HG03095 (cell line): Measurements from ENCODE around the gene DNASE1.

Experiments
- ATAC-seq: cut with Tn5 transposase; IDR thresholded peaks from one replicate; pipeline ENCODE4 v1.9.1; 2021; ENCODE audit warnings: moderate library complexity; ENCODE audit not compliant: unreplicated experiment

Gene DNASE1

DNA sequence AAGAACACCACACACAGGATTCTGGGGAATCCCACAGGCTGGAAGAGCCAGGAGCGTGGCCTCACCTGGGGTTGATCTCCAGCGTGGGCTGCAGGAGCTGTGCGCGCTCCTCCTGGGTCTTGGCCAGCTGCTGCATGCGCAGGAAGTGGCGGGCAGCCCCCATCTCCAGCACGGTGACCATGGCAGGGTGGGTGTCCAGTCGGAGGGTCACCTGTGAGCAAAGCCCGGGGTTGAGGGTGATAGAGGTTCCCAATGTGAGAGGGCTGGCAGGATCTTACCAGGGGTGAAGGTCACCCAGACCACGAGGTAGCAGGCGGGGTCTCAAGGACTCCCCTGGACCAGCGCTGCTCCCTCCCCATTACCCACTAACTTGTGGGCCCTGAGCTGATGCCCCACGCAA, 7.4 kb downstream of the DNASE1 start:
- no peak for ATAC-seq

DNA sequence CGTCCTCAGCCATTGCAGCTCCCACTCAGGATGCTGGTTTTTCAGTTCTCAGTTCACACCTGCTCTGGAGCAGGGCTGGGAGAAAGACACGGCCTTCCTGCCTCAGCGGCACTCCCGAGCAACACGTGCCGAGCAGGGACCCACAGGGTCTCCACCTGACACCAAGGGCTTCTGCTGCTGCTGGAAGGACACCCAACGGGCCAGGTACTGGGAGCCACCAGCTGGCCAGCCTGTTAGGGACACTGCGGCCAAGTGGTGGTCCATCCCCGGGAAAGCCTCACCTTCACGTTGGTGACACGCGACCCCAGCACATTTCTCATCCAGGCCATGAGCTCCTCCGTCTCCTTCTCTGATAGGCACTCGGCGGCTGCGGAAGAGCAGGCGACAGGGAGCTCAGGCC, 8.1 kb downstream of the DNASE1 start:
- no peak for ATAC-seq

DNA sequence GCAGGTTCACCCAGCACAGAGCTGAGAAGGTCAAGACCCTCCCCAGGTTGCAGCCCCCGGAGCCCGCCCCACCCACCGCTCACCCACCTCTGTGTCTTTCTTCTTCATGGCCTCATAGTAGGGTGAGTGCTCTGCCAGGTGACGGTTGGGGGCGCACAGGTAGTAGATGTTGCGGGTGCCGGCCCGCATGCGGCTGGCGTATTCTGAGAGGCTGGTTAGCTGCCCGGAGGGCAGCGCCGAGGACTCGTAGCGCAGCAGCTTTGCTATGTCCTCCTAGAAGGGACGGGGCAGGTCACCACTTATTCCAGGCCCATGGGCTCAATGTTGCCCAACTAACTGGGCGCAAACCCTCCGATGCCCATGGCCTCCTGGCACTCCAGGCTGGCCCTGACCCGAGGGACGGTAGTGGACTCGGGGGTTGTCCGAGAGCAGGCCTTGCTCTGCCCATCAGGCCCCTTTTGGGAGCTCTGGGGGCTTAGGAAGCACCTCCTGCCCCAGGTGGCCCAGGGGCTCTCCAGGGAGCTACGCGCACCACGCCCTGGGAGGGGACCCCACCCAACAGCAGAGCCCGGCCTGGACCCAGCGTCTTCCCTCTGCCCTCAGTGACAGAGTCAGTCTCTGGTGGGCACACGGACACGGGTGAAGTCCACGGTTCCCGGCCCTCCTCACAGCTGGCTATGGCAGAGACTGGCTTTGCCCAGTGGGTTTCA, 9.9 kb downstream of the DNASE1 start:
- ATAC-seq = no peak

DNA sequence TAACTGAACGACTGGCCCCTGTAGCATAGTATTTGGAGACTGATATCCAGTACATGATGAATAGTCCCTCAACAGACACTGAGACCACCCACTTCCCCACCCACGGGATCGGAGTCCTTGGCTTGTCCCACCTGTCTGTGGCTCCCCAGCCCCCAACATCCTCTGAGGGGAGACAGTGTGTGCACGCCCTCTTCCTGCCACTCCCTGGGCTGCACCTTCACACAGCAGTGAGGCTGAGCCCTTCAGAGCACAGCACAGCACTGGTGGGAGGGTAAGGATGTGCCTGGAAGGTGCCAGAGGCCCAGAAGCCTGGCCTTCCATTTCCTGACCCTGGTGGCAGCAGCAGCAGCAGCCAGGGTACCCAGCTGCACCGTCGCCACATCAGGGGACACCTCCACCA, 11.0 kb downstream of the DNASE1 start:
- ATAC-seq = no peak

DNA sequence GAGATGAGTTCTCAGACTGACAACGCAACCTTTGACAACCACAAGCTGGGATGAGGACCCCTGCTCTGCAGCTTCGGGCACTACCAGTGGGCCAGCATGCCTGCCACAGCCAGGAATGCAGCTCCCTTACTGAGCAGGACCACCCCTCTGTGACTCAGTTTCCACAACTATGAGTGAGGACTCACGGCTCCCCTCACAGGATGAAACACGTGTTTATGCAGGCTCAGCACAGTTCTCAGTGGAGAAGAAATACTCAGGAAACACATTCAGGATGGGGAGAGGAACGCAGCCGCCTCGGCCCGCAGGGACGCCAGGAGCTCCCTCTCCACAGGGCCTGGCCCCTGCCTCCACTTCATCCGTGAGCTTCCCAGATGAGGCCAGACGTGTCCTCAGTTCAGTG, 14.1 kb downstream of the DNASE1 start:
- ATAC-seq = no peak

DNA sequence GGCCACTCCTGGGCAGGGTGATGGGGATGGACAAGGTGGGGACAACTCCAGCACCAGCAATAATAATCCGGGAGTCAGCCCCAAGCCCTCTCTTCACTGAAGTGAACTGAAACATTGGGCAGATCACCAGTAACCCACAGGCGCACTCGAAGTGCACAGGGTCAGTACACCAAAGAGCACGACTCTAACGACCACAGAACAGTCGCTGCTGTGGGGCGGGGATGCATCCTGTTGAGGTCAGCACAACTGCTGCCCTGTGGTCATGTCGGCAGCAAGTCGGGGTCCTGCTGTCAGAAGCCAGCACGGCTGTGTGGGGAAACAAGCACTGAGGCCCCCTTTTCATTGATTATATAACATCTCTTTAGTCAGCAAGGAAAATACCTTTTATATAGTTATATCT, 14.6 kb downstream of the DNASE1 start:
- no peak for ATAC-seq

DNA sequence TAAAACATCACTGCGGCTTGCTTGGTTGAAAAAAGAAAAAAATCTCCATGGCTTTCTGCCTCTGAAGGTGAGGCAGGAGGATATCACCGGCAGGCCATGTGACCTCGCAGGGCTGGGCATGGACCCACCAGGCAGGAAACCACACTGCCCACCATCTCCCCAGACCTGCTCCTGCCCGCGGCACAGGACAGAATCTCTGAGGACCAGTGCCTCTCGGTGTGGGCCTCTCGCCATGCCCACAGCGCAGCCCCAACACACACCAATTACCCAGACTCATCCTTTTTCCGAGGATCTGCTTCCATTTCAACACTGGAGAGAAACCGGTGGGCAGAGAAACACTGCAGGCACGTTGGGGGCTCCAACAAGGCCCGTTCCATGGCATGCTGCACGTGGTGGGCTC, 16.2 kb downstream of the DNASE1 start:
- ATAC-seq = no peak

DNA sequence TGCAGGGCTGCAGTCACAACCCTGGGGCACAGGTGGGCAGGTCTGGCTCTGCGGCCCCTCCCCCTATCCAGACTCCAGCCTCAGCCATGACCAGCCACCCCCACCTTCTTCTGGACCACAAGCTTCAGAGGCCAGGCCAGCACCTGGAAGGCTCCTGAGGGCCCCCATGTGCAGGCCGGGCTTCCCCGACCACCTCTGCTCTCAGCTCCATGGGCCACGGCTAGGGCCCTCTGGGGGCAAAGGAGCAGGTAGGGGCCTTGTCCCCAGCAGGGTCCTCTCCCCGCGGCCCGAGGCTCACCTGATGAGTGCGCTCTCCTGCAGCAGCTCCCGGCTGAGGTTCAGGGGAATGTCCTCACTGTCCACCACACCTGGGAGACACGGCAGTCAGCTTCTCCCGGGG, 16.9 kb downstream of the DNASE1 start:
- no peak for ATAC-seq

DNA sequence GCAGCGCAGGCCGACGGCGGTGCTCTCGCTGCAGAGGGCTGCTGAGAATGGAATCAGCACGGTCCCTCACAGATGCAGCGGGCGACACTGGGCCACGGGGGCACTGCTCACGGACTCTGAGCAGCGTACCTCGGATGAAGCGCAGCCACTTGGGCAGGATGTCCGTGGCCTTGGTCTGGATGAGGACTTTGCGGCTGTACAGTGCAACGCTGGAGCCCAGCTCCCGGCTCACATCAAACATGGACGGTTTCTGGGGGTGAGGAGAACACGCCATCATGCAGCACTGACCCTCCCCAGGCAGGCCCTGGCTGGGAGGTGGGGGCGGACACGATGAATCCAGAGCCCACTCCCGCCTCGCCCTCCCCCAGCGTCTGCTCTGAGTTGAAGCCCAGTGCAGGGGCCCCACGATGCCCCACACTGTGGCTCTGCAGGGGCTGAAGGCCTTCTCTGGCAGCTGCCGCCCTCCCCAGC, 18.1 kb downstream of the DNASE1 start:
- ATAC-seq = no peak

DNA sequence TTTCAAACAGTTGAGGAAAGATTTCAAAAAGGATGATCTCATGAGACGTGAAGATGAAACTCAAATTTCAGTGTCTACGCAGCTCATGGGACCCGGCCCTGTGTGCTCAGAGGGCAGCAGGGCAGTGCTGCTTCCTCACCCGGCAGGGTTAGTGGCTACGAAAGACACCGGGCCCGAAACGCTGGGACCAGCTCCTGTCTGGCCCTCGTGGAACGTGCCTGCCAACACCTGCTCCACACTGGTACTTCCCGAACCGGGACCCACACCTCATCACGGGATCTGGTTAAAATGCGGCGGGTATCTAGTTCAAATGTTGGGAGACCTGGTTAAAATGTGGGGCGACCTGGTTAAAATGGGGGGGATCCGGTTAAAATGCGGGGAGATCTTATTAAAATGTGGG, 18.7 kb downstream of the DNASE1 start:
- no peak for ATAC-seq

DNA sequence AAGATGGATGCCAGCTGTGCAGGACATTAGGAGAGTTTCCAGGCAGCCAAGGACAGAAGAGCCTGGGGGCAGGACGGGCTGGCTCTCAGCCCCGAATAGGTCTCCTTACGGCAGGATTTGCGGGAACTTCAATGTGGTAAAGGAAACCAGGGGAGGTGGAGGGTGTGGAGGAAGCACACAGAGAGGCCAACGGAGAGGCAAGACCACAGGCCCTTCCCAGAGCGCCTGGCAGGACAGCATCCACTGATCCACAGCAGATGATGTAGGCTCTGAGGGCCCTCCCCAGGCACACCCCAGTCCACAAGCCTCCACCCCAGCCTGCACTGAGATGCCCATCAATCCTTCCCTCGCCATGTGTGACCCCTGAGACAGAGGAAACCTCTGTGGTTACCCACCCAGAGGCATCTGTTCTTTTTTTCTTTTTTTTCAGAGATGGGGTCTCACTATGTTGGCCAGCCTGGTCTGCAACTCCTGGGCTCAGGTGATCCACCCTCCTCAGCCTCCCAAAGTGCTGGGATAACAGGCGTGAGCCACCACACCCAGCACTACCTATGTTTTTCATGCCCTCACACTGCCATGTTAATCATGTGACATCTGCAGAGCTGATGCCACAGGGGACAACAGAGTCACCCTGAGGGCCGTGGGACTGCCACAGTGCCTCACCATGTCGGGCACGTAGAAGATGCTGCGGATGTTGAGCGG, 19.3 kb downstream of the DNASE1 start:
- no peak for ATAC-seq

DNA sequence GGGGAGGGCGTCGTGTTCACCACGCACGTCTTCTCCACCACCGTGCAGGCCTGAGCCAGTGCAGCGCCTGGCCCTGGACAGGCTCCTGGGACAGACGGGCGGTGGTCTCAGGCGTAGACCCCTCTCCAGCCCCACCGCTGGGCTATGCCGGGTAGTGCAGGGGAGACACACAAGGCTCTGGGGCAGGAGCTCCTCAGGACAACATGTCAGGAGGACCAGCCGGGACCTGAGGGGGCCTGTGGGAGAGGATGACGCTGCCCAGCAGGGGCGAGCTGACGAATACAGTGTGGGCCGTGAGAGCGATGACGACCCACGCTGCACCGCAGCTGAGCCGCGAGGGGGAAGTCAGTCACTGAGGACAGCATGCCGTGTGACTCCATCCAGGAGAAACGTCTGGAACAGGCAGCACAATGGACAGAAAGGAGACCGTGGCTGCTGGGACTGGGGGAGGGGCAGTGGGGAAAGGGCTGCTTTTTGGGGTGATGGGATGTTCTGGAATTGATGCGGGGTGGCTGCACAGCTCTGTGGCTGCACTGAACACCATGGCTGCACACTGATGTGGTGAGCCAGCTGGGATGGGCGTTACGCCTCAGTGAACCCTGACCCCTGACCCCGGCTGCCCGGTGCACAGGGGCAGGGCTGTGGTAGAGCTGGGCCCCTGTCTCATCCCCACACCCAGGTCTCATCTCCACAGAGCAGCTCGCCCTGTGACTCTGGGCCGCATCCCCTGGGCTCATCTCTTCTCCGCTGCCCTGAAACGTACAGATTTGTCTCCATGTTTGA, 20.2 kb downstream of the DNASE1 start:
- ATAC-seq = no peak

DNA sequence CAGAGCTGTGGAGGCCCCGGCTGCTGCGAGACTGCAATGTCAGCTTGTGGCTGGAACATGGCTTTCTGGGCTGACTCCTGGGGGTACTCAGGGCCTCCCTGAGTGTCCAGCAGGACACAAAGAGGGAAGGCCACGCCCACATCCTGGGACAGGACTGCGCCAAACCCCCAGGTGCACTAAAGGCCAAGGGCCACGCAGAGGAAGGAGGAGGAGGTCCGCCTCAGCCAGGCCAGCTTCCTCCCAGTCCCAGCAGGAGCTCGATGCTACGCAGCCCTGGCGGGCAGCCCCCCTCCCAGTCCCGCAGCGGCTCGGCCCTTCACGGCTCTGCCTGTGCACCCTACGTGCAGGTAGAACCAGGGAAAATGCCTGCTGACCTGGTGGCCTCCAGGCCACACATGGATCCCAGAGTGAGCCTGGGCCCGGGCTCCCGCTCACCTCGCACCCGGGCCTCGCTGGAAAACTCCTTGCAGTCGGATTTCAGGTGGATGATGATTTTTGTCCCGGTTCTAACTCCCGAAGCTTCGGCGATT, 21.2 kb downstream of the DNASE1 start:
- ATAC-seq = no peak

DNA sequence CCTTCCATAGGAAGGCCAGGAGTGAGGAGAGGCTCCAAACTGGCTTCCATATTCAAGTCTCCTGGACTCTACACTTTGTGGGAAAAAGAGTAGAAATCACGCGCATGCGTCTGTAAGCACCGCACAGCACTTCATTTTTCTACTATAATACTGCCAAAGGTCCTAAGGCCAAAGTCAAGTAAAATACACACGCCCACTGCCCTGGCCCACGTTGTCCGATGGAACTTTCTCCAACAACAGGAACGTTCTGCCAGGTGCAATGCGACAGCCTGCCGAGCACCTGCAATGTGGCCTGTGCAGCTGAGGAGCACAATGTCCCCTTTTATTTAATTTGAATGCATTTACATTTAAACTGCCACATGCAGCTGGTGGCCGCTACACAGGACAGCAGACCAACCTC, 23.5 kb downstream of the DNASE1 start:
- no peak for ATAC-seq

DNA sequence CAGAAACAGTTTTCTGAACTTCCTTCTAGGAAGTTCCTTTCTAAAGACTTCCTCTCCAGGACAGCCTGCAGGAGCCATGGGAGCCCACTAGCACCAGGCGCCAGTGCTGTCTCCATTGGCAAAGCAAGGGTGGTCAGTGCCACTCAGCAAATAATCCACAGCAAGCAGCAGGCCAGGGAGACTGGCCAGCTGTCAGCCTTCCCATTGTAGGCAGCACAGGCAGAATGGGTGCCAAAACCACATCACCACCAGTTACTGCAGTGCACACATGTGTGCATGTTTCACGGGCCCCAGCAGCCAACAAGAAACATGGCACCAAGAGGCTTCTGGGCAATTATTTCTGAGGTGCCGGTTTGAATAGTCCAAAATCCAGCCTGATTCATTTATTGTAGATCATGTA, 26.7 kb downstream of the DNASE1 start:
- no peak for ATAC-seq

DNA sequence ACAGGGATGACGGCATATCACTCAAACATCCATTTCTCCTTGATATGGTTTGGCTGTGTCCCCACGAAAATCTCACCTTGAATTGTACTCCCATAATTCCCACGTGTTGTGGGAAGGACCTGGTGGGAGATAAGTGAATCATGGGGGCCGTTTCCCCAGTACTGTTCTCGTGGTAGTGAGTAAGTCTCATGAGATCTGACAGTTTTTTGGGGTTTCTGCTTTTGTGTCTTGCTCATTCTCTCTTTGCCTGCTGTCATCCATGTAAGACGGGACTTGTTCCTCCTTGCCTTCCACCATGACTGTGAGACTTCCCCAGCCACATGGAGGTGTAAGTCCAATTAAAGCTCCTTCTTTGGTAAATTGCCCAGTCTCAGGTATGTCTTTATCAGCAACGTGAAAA, 32.5 kb downstream of the DNASE1 start:
- ATAC-seq = no peak

DNA sequence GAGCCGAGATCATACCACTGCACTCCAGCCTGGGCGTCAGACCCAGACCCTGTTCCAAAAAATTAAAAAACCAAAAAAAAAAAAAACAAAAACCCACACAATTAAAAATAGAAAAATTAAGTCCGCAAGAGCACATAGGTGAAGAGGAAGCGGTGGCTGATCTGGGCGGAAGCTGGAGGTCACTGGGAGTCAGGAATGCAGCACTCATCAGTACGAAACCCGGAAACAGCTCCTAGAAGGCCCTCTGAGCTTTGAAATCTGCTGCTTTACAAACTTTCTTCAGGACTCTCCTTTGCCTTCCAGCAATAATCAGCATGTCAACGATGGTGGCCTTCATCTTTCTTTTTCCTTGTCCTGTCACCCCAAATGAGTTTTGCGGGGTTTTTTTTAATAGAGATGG, 33.3 kb downstream of the DNASE1 start:
- no peak for ATAC-seq

DNA sequence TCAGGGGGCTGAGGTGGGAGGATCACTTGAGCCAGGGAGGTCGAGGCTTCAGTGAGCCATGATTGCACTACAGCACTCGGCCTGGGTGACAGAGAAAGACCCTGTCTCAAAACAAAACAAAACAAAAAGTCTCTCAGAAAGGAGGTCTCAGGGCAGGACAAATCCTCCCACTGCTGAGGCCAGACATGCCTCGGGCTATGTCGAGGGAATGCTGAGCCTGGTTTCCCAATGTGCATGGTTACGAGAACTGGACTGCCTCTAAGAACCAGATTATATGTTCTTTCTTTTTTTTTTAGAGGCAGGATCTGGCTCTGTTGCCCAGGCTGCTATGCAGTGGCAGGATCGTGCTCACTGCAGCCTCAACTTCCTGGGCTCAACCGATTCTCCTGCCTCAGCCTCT, 35.2 kb downstream of the DNASE1 start:
- ATAC-seq = no peak

DNA sequence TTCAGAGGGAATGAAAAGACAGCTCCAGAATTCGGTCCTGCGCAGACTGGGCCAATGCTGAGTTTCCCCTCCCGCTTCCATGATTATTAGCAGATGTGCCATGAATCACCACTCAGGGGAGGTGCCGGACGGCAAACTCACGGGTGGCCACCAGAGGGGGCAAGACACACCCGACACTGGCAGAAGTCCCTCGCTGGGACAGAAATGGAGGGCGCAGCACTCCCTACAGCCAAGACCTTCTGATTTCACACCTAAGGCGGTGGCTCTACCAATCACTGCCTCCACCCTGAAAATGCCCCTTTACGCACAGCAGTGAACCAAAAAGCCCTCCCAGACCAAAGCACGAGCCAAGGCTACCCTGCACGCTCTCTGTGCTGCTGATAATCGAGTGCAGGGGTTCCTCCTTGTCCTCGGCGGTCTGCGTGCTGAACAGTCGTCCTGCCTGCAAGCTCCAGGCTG, 36.0 kb downstream of the DNASE1 start:
- ATAC-seq = peak; percentile 85

DNA sequence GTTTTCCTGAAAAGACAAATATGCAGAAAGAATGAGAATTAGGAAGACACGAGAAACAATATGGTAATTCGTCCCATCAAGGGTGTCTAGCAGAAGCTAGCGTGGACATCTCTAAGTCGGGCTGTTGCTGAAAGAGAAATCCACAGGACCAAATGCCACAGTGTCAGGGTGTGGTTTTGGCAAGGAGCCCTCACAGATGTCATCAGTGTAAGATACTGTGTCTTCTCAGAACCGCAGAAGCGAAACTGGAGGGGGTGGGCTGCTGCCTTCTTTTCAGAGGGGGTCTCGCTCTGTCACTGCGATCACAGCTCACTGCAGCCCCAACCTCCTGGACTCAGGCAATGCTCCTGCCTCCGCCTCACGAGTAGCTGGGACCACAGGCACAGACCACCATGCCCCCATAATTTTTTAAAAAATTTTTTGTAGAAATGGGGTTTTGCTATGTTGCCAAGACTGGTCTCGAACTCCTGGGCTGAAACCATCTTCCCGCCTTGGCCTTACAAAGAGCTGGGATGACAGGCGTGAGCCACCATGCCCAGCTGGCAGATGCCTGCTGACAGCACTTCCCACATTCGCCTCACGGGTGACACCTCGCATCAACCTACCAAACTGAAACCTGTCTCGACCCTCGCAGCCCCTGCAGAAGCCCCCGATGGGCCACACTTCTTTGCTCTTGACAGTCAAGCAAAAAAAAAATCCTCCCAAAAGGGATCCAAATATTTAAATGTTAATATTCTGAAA, 36.7 kb downstream of the DNASE1 start:
- ATAC-seq = no peak

DNA sequence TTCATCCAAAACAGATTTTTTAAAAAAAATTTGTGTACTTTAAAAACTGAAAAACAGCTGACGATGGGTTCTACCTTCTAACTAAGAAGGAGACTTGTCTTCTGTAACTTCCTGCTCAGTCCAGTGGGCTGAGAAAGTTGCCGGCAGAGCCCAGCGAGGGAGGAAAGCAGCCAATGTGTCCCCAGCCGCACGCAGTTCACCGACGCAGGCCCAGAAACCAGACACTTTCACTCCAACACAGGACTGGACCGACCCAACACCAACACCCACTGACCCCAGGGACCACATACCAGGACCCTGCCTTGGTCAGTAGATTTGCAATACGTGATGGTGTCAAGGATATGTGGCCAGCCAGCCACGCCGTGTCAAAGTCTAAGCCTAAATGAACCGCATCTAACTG, 37.3 kb downstream of the DNASE1 start:
- no peak for ATAC-seq
